Measurements from ENCODE around the gene TACO1.

TACO1 gene

GRCh38 chr17:63596856-63597586 is 3.7 kb upstream of the TACO1 start:
- in situ Hi-C loops (cut with MboI; ENCODE audit: low sequenced_read_pairs), result no loop called here

GRCh38 chr17:63598281-63598680 is 2.4 kb upstream of the TACO1 start:
- in situ Hi-C loops (cut with MboI; ENCODE audit: low sequenced_read_pairs), result no loop called here

GRCh38 chr17:63601439-63602371 is 1.0 kb downstream of the TACO1 start:
- in situ Hi-C loops (cut with MboI; ENCODE audit: low sequenced_read_pairs), result no loop called here

- in situ Hi-C loops (cut with MboI; ENCODE audit: low sequenced_read_pairs), result no loop called here
Observed at GRCh38 chr17:63609816-63610573, 9.3 kb downstream of the TACO1 start.

- in situ Hi-C loops (cut with MboI; ENCODE audit: low sequenced_read_pairs), result no loop called here
Observed at GRCh38 chr17:63610854-63611253, 10.2 kb downstream of the TACO1 start.

- in situ Hi-C loops (cut with MboI; ENCODE audit: low sequenced_read_pairs), result no loop called here
Observed at GRCh38 chr17:63611354-63611753, 10.7 kb downstream of the TACO1 start.

GRCh38 chr17:63613663-63614062 is 13.0 kb downstream of the TACO1 start:
- in situ Hi-C loops (cut with MboI; ENCODE audit: low sequenced_read_pairs), result no loop called here

- in situ Hi-C loops (cut with MboI; ENCODE audit: low sequenced_read_pairs), result no loop called here
Observed at GRCh38 chr17:63621229-63621683, 20.6 kb downstream of the TACO1 start.

- in situ Hi-C loops (cut with MboI; ENCODE audit: low sequenced_read_pairs), result no loop called here
Observed at GRCh38 chr17:63621684-63622573, 21.2 kb downstream of the TACO1 start, which contains the start of gene MAP3K3. Gene MAP3K3 (plus strand): TSS chr17:63622417. CDS start chr17:63622760, 343 bp downstream.

- in situ Hi-C loops (cut with MboI; ENCODE audit: low sequenced_read_pairs), result no loop called here
Observed at GRCh38 chr17:63622574-63623390, 22.1 kb downstream of the TACO1 start.

- in situ Hi-C loops (cut with MboI; ENCODE audit: low sequenced_read_pairs), result no loop called here
Observed at GRCh38 chr17:63623786-63624530, 23.3 kb downstream of the TACO1 start.

GRCh38 chr17:63624531-63624880 is 23.8 kb downstream of the TACO1 start:
- in situ Hi-C loops (cut with MboI; ENCODE audit: low sequenced_read_pairs), result no loop called here

- in situ Hi-C loops (cut with MboI; ENCODE audit: low sequenced_read_pairs), result no loop called here
Observed at GRCh38 chr17:63626551-63627180, 26.0 kb downstream of the TACO1 start.

GRCh38 chr17:63629627-63630026 is 28.9 kb downstream of the TACO1 start:
- in situ Hi-C loops (cut with MboI; ENCODE audit: low sequenced_read_pairs), result no loop called here

- in situ Hi-C loops (cut with MboI; ENCODE audit: low sequenced_read_pairs), result no loop called here
Observed at GRCh38 chr17:63631062-63631461, 30.4 kb downstream of the TACO1 start.

GRCh38 chr17:63631626-63632025 is 30.9 kb downstream of the TACO1 start:
- in situ Hi-C loops (cut with MboI; ENCODE audit: low sequenced_read_pairs), result no loop called here

GRCh38 chr17:63633742-63634141 is 33.0 kb downstream of the TACO1 start:
- in situ Hi-C loops (cut with MboI; ENCODE audit: low sequenced_read_pairs), result no loop called here

GRCh38 chr17:63634163-63634562 is 33.5 kb downstream of the TACO1 start:
- in situ Hi-C loops (cut with MboI; ENCODE audit: low sequenced_read_pairs), result no loop called here

All from hTERT RPE-1 (cell line).